DOHH2 (cell line): ENCODE results near the gene UEVLD.

ENCODE experiments used
- H3F3A ChIP-seq: fragments of 200-600 bp; sonication (generic), shearing (Covaris generic); 2 replicates; pipeline ENCODE4 v1.6.0; 2016; ENCODE audit warnings: antibody characterized with exemption, mild to moderate bottlenecking; ENCODE audit not compliant: control insufficient read depth, insufficient read depth
- H3K27ac ChIP-seq: fragments of 200-600 bp; sonication (generic); 2 replicates; pipeline ENCODE4 v1.5.1; 2014; ENCODE audit warnings: low read depth, mild to moderate bottlenecking, low read length, moderate library complexity
- H3K27me3 ChIP-seq: fragments of 200-600 bp; sonication (generic); 2 replicates; pipeline ENCODE4 v1.6.1; 2014; ENCODE audit warnings: mild to moderate bottlenecking, low read length, mixed read lengths; ENCODE audit not compliant: control insufficient read depth
- H3K36me3 ChIP-seq: fragments of 200-600 bp; sonication (generic); 2 replicates; pipeline ENCODE4 v1.6.1; 2014; ENCODE audit warnings: mild to moderate bottlenecking, low read length, moderate library complexity, mixed read lengths; ENCODE audit not compliant: control insufficient read depth
- H3K4me1 ChIP-seq: fragments of 200-600 bp; sonication (generic); 2 replicates; pipeline ENCODE4 v1.6.1; 2014; ENCODE audit warnings: mild to moderate bottlenecking, low read length, mixed read lengths; ENCODE audit not compliant: control insufficient read depth
- H3K4me2 ChIP-seq: fragments of 200-600 bp; sonication (generic); 2 replicates; pipeline ENCODE4 v1.6.0; 2014; ENCODE audit warnings: mild to moderate bottlenecking, low read length, moderate library complexity
- H3K4me3 ChIP-seq: fragments of 200-600 bp; sonication (generic); 2 replicates; pipeline ENCODE4 v1.5.1; 2014; ENCODE audit warnings: mild to moderate bottlenecking, low read length, mixed read lengths
- H3K79me2 ChIP-seq: fragments of 200-600 bp; sonication (generic); 2 replicates; pipeline ENCODE4 v1.6.1; 2014; ENCODE audit warnings: mild to moderate bottlenecking, low read length, mixed read lengths; ENCODE audit not compliant: control insufficient read depth
- H3K9me2 ChIP-seq: fragments of 200-600 bp; sonication (generic); replicated peaks from 2 replicates; pipeline ENCODE4 v1.6.1; 2014; ENCODE audit warnings: mild to moderate bottlenecking, low read length, mixed read lengths; ENCODE audit not compliant: control insufficient read depth
- H3K9me3 ChIP-seq: fragments of 200-600 bp; sonication (generic); 2 replicates; pipeline ENCODE4 v1.6.1; 2014; ENCODE audit warnings: antibody characterized with exemption, low read length, mixed read lengths; ENCODE audit not compliant: control insufficient read depth, insufficient read depth
- H4K20me1 ChIP-seq: fragments of 200-600 bp; sonication (generic); 2 replicates; pipeline ENCODE4 v1.6.0; 2014; ENCODE audit warnings: low read depth, mild to moderate bottlenecking, antibody characterized with exemption, low read length, moderate library complexity; ENCODE audit not compliant: control insufficient read depth, insufficient read depth
- EZH2phosphoT487 ChIP-seq: fragments of 200-600 bp; sonication (generic); IDR thresholded peaks from 2 replicates; pipeline ENCODE4 v1.6.1; 2017; ENCODE audit warnings: borderline replicate concordance, mild to moderate bottlenecking, antibody characterized with exemption, low read length, moderate library complexity, mixed read lengths
- TF ChIP-seq, protein P1 (sequence below): fragments of 200-600 bp; sonication (generic); IDR thresholded peaks from one replicate; pipeline ENCODE4 v1.5.1; 2014; ENCODE audit warnings: antibody characterized with exemption, mild to moderate bottlenecking, low read depth, low read length; ENCODE audit not compliant: poor library complexity, severe bottlenecking

The UEVLD gene

GRCh38 chr11:18618342-18619025 is 29.9 kb upstream of the UEVLD start:
- Histone ChIP-seq H3K27me3 (no peaks in the 10 kb centered on the region), H3K4me1 (peaks cover 10% of the 10 kb centered on the region), H3K27ac (no peak overlapping the region), H3K4me2 (no peak overlapping the region), H3K36me3 (peaks cover 21% of the 10 kb centered on the region), H3K79me2 (peaks cover 66% of the 10 kb centered on the region), H4K20me1 (no peaks in the 10 kb centered on the region), H3K9me3 (no peaks in the 10 kb centered on the region), H3F3A (no peaks in the 10 kb centered on the region; the same call in 1 of the 2 replicates), H3K4me3 (no peak overlapping the region), H3K9me2 (no peaks in the 10 kb centered on the region)
- no peak for TF ChIP-seq EZH2phosphoT487
- TF ChIP-seq, protein P1, sequence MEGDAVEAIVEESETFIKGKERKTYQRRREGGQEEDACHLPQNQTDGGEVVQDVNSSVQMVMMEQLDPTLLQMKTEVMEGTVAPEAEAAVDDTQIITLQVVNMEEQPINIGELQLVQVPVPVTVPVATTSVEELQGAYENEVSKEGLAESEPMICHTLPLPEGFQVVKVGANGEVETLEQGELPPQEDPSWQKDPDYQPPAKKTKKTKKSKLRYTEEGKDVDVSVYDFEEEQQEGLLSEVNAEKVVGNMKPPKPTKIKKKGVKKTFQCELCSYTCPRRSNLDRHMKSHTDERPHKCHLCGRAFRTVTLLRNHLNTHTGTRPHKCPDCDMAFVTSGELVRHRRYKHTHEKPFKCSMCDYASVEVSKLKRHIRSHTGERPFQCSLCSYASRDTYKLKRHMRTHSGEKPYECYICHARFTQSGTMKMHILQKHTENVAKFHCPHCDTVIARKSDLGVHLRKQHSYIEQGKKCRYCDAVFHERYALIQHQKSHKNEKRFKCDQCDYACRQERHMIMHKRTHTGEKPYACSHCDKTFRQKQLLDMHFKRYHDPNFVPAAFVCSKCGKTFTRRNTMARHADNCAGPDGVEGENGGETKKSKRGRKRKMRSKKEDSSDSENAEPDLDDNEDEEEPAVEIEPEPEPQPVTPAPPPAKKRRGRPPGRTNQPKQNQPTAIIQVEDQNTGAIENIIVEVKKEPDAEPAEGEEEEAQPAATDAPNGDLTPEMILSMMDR: no peak

- H3K4me1 ChIP-seq: peaks cover 10% of the 10 kb centered on the region
- H3K27ac ChIP-seq: no peak overlapping the region
- H3K9me2 ChIP-seq: no peaks in the 10 kb centered on the region
- H3K79me2 ChIP-seq: peaks cover 60% of the 10 kb centered on the region
- no peak overlapping the region for H3K4me2 ChIP-seq
- H3K4me3 ChIP-seq: no peak overlapping the region
- no peaks in the 10 kb centered on the region; the same call in 1 of the 2 replicates for H3F3A ChIP-seq
- no peaks in the 10 kb centered on the region for H3K27me3 ChIP-seq
- H3K9me3 ChIP-seq: no peaks in the 10 kb centered on the region
- H4K20me1 ChIP-seq: no peaks in the 10 kb centered on the region
- TF ChIP-seq EZH2phosphoT487: no peak
- TF ChIP-seq, protein P1: no peak
- peaks cover 21% of the 10 kb centered on the region for H3K36me3 ChIP-seq
Measured at GRCh38 chr11:18617688-18618341, 29.3 kb upstream of the UEVLD start.

- Histone ChIP-seq H3K4me3 (no peak overlapping the region), H4K20me1 (no peaks in the 10 kb centered on the region), H3K36me3 (peaks cover 28% of the 10 kb centered on the region), H3K79me2 (peaks cover 40% of the 10 kb centered on the region), H3K9me3 (no peaks in the 10 kb centered on the region), H3K27ac (no peak overlapping the region), H3K9me2 (no peaks in the 10 kb centered on the region), H3F3A (peaks cover 2% of the 10 kb centered on the region; the same call in 1 of the 2 replicates), H3K4me2 (no peak overlapping the region), H3K4me1 (peaks cover 10% of the 10 kb centered on the region), H3K27me3 (no peaks in the 10 kb centered on the region)
- TF ChIP-seq EZH2phosphoT487: no peak
- TF ChIP-seq, protein P1: no peak
Measured at GRCh38 chr11:18615628-18616392, 27.3 kb upstream of the UEVLD start.
